ENCODE results near the gene TIMP4. TPM values are rescaled to one million over a fixed set of nuclear protein-coding genes. Genes with fewer than 3 reads are reported as not detected.

The TIMP4 gene
- polyA plus RNA-seq, 2 of the 4 experiments (the other 2 are of a cell fraction) = 15.7 to 16.0 TPM

DNA sequence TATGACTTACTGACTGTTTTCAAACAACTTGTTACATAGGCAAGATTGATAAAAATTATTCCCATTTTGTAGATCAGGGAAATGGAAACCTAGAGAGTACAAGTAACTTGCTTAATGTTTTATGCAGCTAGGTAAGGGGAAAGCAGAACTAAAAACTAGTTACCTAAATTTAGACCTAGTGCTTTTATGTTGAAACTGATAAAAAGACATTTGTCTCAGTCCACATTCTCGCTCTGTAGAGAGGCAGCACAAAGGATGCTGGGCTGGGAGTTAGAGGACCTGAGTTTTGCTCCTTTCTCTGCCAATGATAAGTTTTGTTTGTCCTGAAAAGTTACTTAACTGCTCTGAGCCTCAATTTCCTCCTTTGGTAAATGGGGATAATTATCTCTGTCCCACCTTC is 17.4 kb downstream of the TIMP4 start:
- H3K4me1 ChIP-seq = no peaks in the 10 kb centered on the region
- ChIA-PET CTCF (interaction anchor here (0.7 to 36.8 kb wide), 5 partner anchors 9 to 334 kb away, joined by 3 to 976 read pairs (median 4); no protein-coding TSS in a partner anchor), POLR2A (no interaction called here)
- ATAC-seq (no peak), DNase-seq (ENCODE audit: low read depth in 1 of 2, low spot score in 1 of 2) (no peak), FAIRE-seq (no peak)
- no peak overlapping the region for H3K4me2 ChIP-seq
- 88% methylated on average over 1 of the region's 1 CpG for WGBS (ENCODE audit: missing lambda C conversion rate)
- H3K27ac ChIP-seq = no peak overlapping the region
- TF ChIP-seq GATA3 (IDR thresholded peaks at IDR 0.05; ENCODE audit: borderline replicate concordance) = no peak
- TF ChIP-seq CEBPB (IDR thresholded peaks at IDR 0.05) = no peak
- TF ChIP-seq MAZ (IDR thresholded peaks at IDR 0.05; ENCODE audit: borderline replicate concordance, low read depth, low read length) = no peak
- no peak for TF ChIP-seq PHF8 (IDR thresholded peaks at IDR 0.05; ENCODE audit: borderline replicate concordance, low read depth)
- no peak for TF ChIP-seq ZSCAN20 (CRISPR knock-in tag; IDR thresholded peaks at IDR 0.05)
- TF ChIP-seq CHD2 (IDR thresholded peaks at IDR 0.05; ENCODE audit: low read length, partially characterized antibody) = no peak
- no peak for TF ChIP-seq POLR2AphosphoS2 (conservative IDR thresholded peaks at IDR 0.05; ENCODE audit: low read length)
- TF ChIP-seq NFE2L2 (conservative IDR thresholded peaks at IDR 0.05; ENCODE audit: low read length) = no peak
- TF ChIP-seq POLR2A (IDR thresholded peaks at IDR 0.05; ENCODE audit: low read length) = no peak
- TF ChIP-seq TP53 (CRISPR knock-in tag; IDR thresholded peaks at IDR 0.05) = no peak
- TF ChIP-seq HEYL (CRISPR knock-in tag; IDR thresholded peaks at IDR 0.05) = no peak
- no peak for TF ChIP-seq ZFP36 (IDR thresholded peaks at IDR 0.05; ENCODE audit: borderline replicate concordance, partially characterized antibody)
- TF ChIP-seq JUN (IDR thresholded peaks at IDR 0.05) = no peak
- no peak for TF ChIP-seq MYC (IDR thresholded peaks at IDR 0.05; ENCODE audit: borderline replicate concordance, low read length)
- TF ChIP-seq TFCP2L1 (CRISPR knock-in tag; IDR thresholded peaks at IDR 0.05) = no peak
- TF ChIP-seq HOXB5 (CRISPR knock-in tag; IDR thresholded peaks at IDR 0.05) = no peak
- TF ChIP-seq NR3C1 (IDR thresholded peaks at IDR 0.05) = no peak
- no peak for TF ChIP-seq RAD21 (conservative IDR thresholded peaks at IDR 0.05 in 1 of 2, IDR thresholded peaks at IDR 0.05 in 1 of 2)
- TF ChIP-seq HOXA7 (CRISPR knock-in tag; IDR thresholded peaks at IDR 0.05) = no peak
- no peak overlapping the region for H3K4me3 ChIP-seq
- H3K9me3 ChIP-seq = no peaks in the 10 kb centered on the region

DNA sequence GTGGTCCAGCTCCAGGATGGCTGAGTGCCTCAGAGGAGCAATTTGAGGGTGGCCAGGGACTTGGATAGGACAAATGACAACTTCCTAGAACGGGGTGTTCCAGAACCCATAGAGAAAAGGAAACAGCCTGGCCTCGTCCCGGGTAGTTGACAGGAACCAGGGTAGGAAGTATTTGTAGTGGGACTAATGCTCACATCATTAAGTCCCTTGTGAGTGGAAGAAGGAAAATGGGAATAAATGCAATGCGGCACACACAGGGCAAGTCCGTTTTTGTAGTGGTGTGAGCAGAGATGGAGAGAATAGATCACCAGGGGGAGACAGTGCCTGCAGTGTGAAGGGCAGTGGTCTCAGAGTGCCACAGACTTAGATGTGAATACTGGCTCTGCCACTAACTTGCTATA is 19.6 kb downstream of the TIMP4 start:
- Histone ChIP-seq H3K4me3 (no peak overlapping the region), H3K9me3 (no peaks in the 10 kb centered on the region), H3K4me2 (no peak overlapping the region), H3K4me1 (no peaks in the 10 kb centered on the region), H3K27ac (peak overlapping the region in 1 of 2 experiments; percentile 38; a peak in 2 of 6 replicates)
- ATAC-seq = peak; percentile 70 to 88; a peak in 5 of 6 replicates
- no peak for FAIRE-seq
- peak; percentile 43 to 68 for DNase-seq (ENCODE audit: low read depth in 1 of 2, low spot score in 1 of 2)
- TF ChIP-seq NR3C1 (IDR thresholded peaks at IDR 0.05) (no peak), EHMT2 (IDR thresholded peaks at IDR 0.05; ENCODE audit: low read depth) (no peak), SMC3 (IDR thresholded peaks at IDR 0.05) (peak; percentile 95), RAD21 (conservative IDR thresholded peaks at IDR 0.05 in 1 of 2, IDR thresholded peaks at IDR 0.05 in 1 of 2) (peak; percentile 90 to 95), FOSB (CRISPR knock-in tag; IDR thresholded peaks at IDR 0.05) (no peak)
- TF ChIP-seq, protein P1, sequence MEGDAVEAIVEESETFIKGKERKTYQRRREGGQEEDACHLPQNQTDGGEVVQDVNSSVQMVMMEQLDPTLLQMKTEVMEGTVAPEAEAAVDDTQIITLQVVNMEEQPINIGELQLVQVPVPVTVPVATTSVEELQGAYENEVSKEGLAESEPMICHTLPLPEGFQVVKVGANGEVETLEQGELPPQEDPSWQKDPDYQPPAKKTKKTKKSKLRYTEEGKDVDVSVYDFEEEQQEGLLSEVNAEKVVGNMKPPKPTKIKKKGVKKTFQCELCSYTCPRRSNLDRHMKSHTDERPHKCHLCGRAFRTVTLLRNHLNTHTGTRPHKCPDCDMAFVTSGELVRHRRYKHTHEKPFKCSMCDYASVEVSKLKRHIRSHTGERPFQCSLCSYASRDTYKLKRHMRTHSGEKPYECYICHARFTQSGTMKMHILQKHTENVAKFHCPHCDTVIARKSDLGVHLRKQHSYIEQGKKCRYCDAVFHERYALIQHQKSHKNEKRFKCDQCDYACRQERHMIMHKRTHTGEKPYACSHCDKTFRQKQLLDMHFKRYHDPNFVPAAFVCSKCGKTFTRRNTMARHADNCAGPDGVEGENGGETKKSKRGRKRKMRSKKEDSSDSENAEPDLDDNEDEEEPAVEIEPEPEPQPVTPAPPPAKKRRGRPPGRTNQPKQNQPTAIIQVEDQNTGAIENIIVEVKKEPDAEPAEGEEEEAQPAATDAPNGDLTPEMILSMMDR (IDR thresholded peaks at IDR 0.05) = peak; percentile 67
- ChIA-PET CTCF (interaction anchor here (0.5 to 36.8 kb wide), 25 partner anchors 8 to 581 kb away, joined by 3 to 976 read pairs (median 4); partner anchors contain the start of genes TIMP4 and TSEN2), POLR2A (no interaction called here)
- WGBS (ENCODE audit: missing lambda C conversion rate) = 60% methylated on average over 5 of the region's 5 CpGs

DNA sequence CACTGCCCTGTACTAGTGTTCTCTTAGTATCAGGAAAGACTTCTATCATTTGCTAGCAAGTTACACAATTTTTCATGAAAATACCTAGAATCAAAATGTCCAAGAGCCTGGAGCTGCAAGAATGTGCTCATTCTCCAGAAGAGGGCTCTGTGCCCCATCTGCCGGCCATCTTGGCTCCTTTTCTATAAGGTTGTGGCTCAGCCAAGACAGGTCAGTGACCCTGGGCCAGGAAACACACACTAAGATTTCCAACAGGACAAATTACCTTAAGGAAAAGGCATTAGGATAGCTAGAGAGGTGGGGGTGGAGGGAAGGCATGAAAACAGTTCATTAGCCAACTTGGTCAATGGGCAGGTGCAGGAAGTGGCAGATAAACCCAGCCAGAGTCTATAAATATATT is 20.7 kb downstream of the TIMP4 start:
- TF ChIP-seq GATA3 (IDR thresholded peaks at IDR 0.05; ENCODE audit: borderline replicate concordance) (no peak), ESRRA (IDR thresholded peaks at IDR 0.05; ENCODE audit: borderline replicate concordance, low read length) (no peak), RAD21 (conservative IDR thresholded peaks at IDR 0.05 in 1 of 2, IDR thresholded peaks at IDR 0.05 in 1 of 2) (peak; percentile 78 to 84), CEBPB (IDR thresholded peaks at IDR 0.05) (0 out of 4 replicates have a peak, but pooled peaks of 1 of the 2 experiments have one; percentile 21), SMC3 (IDR thresholded peaks at IDR 0.05) (peak; percentile 87)
- TF ChIP-seq, protein P1 (IDR thresholded peaks at IDR 0.05) = peak; percentile 73
- no peak overlapping the region for H3K4me3 ChIP-seq
- no peaks in the 10 kb centered on the region for H3K9me3 ChIP-seq
- peak; percentile 51 for FAIRE-seq
- peak; percentile 60 to 78; a peak in 5 of 6 replicates for ATAC-seq
- no peak overlapping the region for H3K4me2 ChIP-seq
- POLR2A ChIA-PET = interaction anchor here (0.8 kb wide), 1 partner anchor 21 kb away, joined by 4 read pairs; the partner anchor contains the start of gene TIMP4
- 7% methylated on average over 1 of the region's 1 CpG for WGBS (ENCODE audit: missing lambda C conversion rate)
- no peaks in the 10 kb centered on the region for H3K4me1 ChIP-seq
- peak; percentile 13 to 65 for DNase-seq (ENCODE audit: low read depth in 1 of 2, low spot score in 1 of 2)
- H3K27ac ChIP-seq = peak overlapping the region; percentile 12 to 26; a peak in 1 of 6 replicates
- CTCF ChIA-PET = interaction anchor here (0.6 to 36.8 kb wide), 22 partner anchors 9 to 754 kb away, joined by 3 to 976 read pairs (median 4); partner anchors contain the start of genes TIMP4 and TSEN2

All from A549 (cell line).